Measurements from ENCODE around the gene MRTFA. TPM values are rescaled to one million over a fixed set of nuclear protein-coding genes. Genes with fewer than 3 reads are reported as not detected.

The MRTFA gene
- total RNA-seq, 2 experiments from 2014 or later = 55.3 to 58.9 TPM

GRCh38 chr22:40544758-40545157 lies 91.8 kb downstream of the MRTFA start:
- Mint-ChIP-seq H3K4me1 (ENCODE audit: low read depth) (peaks cover 41% of the 10 kb centered on the region), H3K36me3 (ENCODE audit: low read depth) (peaks cover 37% of the 10 kb centered on the region), H3K4me3 (no peak overlapping the region), H3K27ac (no peak overlapping the region), H3K9me3 (no peaks in the 10 kb centered on the region), H3K27me3 (no peaks in the 10 kb centered on the region)
- H3K27ac ChIP-seq (ENCODE audit: low read depth in 1 of 2, low read length in 2 of 2) = no peak overlapping the region
- H3K4me3 ChIP-seq (ENCODE audit: low read length) = no peak overlapping the region
- no peak for DNase-seq
- no peaks in the 10 kb centered on the region for H3K27me3 ChIP-seq (ENCODE audit: control insufficient read depth in 1 of 2, insufficient read depth in 2 of 2, low read length in 2 of 2)
- no peaks in the 10 kb centered on the region for H3K4me1 ChIP-seq (ENCODE audit: insufficient read depth, low read length)
- H3K9me3 ChIP-seq (ENCODE audit: control insufficient read depth in 1 of 2, insufficient read depth in 1 of 2, low read length in 2 of 2) = no peaks in the 10 kb centered on the region
- ChIA-PET POLR2A (no interaction called here), CTCF (no interaction called here)
- intact Hi-C loops (cut with DNase I, micrococcal nuclease) = loop anchor here in 1 of 2 experiments (10.0 kb wide), 1 partner anchor 50 kb away; no protein-coding TSS in a partner anchor
- peaks cover 8% of the 10 kb centered on the region for H3K36me3 ChIP-seq (ENCODE audit: insufficient read depth, low read length)
- ATAC-seq (ENCODE audit: poor library complexity) = no peak
- no peak for TF ChIP-seq CTCF (IDR thresholded peaks at IDR 0.05)

- no peaks in the 10 kb centered on the region for H3K27me3 Mint-ChIP-seq
- Histone ChIP-seq H3K9me3 (ENCODE audit: control insufficient read depth in 1 of 2, insufficient read depth in 1 of 2, low read length in 2 of 2) (no peaks in the 10 kb centered on the region), H3K27me3 (ENCODE audit: control insufficient read depth in 1 of 2, insufficient read depth in 2 of 2, low read length in 2 of 2) (no peaks in the 10 kb centered on the region), H3K27ac (ENCODE audit: low read depth in 1 of 2, low read length in 2 of 2) (no peak overlapping the region), H3K36me3 (ENCODE audit: insufficient read depth, low read length) (peaks cover 4% of the 10 kb centered on the region), H3K4me3 (ENCODE audit: low read length) (no peak overlapping the region), H3K4me1 (ENCODE audit: insufficient read depth, low read length) (no peaks in the 10 kb centered on the region)
- DNase-seq (no peak), ATAC-seq (ENCODE audit: poor library complexity) (no peak)
- peaks cover 42% of the 10 kb centered on the region for H3K4me1 Mint-ChIP-seq (ENCODE audit: low read depth)
- intact Hi-C loops (cut with DNase I, micrococcal nuclease) = loop anchor here in 1 of 2 experiments (10.0 kb wide), 1 partner anchor 52 kb away; no protein-coding TSS in a partner anchor
- H3K36me3 Mint-ChIP-seq (ENCODE audit: low read depth) = peaks cover 25% of the 10 kb centered on the region
- no peak overlapping the region for H3K4me3 Mint-ChIP-seq
- CTCF ChIA-PET = interaction anchor here (1.0 kb wide), 1 partner anchor 42 kb away, joined by 3 read pairs; no protein-coding TSS in a partner anchor
- no peaks in the 10 kb centered on the region for H3K9me3 Mint-ChIP-seq
- POLR2A ChIA-PET = no interaction called here
- H3K27ac Mint-ChIP-seq = peak overlapping the region; percentile 47
- TF ChIP-seq CTCF (IDR thresholded peaks at IDR 0.05) = no peak
These were observed 93.5 kb downstream of the MRTFA start for GRCh38 chr22:40542821-40543540.

- Mint-ChIP-seq H3K4me3 (no peak overlapping the region), H3K27me3 (no peaks in the 10 kb centered on the region), H3K4me1 (ENCODE audit: low read depth) (peaks cover 41% of the 10 kb centered on the region), H3K27ac (peak overlapping the region; percentile 39), H3K36me3 (ENCODE audit: low read depth) (peaks cover 11% of the 10 kb centered on the region), H3K9me3 (no peaks in the 10 kb centered on the region)
- CTCF ChIA-PET = interaction anchor here (1.1 kb wide), 1 partner anchor 16 kb away, joined by 5 read pairs; no protein-coding TSS in a partner anchor
- no peak for ATAC-seq (ENCODE audit: poor library complexity)
- intact Hi-C loops (cut with DNase I, micrococcal nuclease) = loop anchor here in 1 of 2 experiments (10.0 kb wide), 1 partner anchor 54 kb away; no protein-coding TSS in a partner anchor
- TF ChIP-seq CTCF (IDR thresholded peaks at IDR 0.05) = no peak
- no peaks in the 10 kb centered on the region for H3K4me1 ChIP-seq (ENCODE audit: insufficient read depth, low read length)
- no peak overlapping the region for H3K27ac ChIP-seq (ENCODE audit: low read depth in 1 of 2, low read length in 2 of 2)
- H3K4me3 ChIP-seq (ENCODE audit: low read length) = no peak overlapping the region
- no peaks in the 10 kb centered on the region for H3K27me3 ChIP-seq (ENCODE audit: control insufficient read depth in 1 of 2, insufficient read depth in 2 of 2, low read length in 2 of 2)
- H3K36me3 ChIP-seq (ENCODE audit: insufficient read depth, low read length) = no peaks in the 10 kb centered on the region
- DNase-seq = no peak
- no peaks in the 10 kb centered on the region for H3K9me3 ChIP-seq (ENCODE audit: control insufficient read depth in 1 of 2, insufficient read depth in 1 of 2, low read length in 2 of 2)
- POLR2A ChIA-PET = interaction anchor here (1.0 kb wide), 1 partner anchor 11 kb away, joined by 3 read pairs; no protein-coding TSS in a partner anchor
These were observed 95.2 kb downstream of the MRTFA start for GRCh38 chr22:40541300-40541699.

Data from CD4-positive, alpha-beta T cell (primary cell).